Prostate gland (tissue), 2 donors: Measurements from ENCODE around the gene SNX19. TPM values are rescaled to one million over a fixed set of nuclear protein-coding genes. Genes with fewer than 3 reads are reported as not detected.

Experiments
- DNase-seq: peaks from one replicate; pipeline ENCODE4 v3.0.0-alpha.2; 2019; ENCODE audit warnings: low spot score
- H3K27ac ChIP-seq, 2 donors: fragments of 200-600 bp; sonication (generic); 2 replicates each; pipeline ENCODE4 v1.5.1; 2017 to 2019
- H3K27me3 ChIP-seq: fragments of 200-600 bp; sonication (generic); replicated peaks from 2 replicates; pipeline ENCODE4 v1.5.1; 2019; ENCODE audit not compliant: insufficient read depth
- H3K36me3 ChIP-seq, 2 donors: fragments of 200-600 bp; sonication (generic); 1 replicate in 1 of 2; 2 replicates in 1 of 2; pipeline versions ENCODE4 v1.5.1 to v1.8.1; 2017 to 2019
- H3K4me1 ChIP-seq: fragments of 200-600 bp; sonication (generic); replicated peaks from 2 replicates; pipeline ENCODE4 v1.5.1; 2019
- H3K4me3 ChIP-seq, 2 donors: fragments of 200-600 bp; sonication (generic); 2 replicates each; pipeline ENCODE4 v1.5.1; 2017 to 2019
- H3K9me3 ChIP-seq: fragments of 200-600 bp; sonication (generic); 2 replicates; pipeline ENCODE4 v1.5.1; 2017
- POLR2A ChIP-seq: fragments of 450-650 bp; IDR thresholded peaks from one replicate; pipeline ENCODE4 v1.6.1; 2016; ENCODE audit warnings: antibody characterized with exemption, mild to moderate bottlenecking
- POLR2AphosphoS5 ChIP-seq: sonication (generic); formaldehyde crosslinking; IDR thresholded peaks from one replicate; pipeline ENCODE4 v1.6.1; 2017; ENCODE audit warnings: antibody characterized with exemption
- WGBS: methylation state at CpG from one replicate; pipeline ENCODE4 v1.1.5; 2018; 5-methylcytosine and 5-hydroxymethylcytosine counted together
- intact Hi-C: fragments of 100-400 bp; cut with DNase I; formaldehyde crosslinking; loops from one replicate; pipeline ENCODE4 v1.14.2; 2022
- total RNA-seq, 2 donors: library from RNA; depleted of rRNA; stranded (reverse); fragments of >200 nt; gene quantifications; one replicate each; pipeline ENCODE4 v1.1.0, GENCODE V29; 2016
- TF ChIP-seq, protein P1 (sequence below), 4 experiments: fragments of 200-600 bp in 2 of 4; fragments of 450-650 bp in 2 of 4; sonication (generic) in 2 of 4; IDR thresholded peaks; 1 replicate in 3 of 4; 2 replicates in 1 of 4; pipeline ENCODE4 v1.5.1; 2016 to 2019; ENCODE audit warnings: antibody characterized with exemption in 4 of 4, mild to moderate bottlenecking in 2 of 4, moderate library complexity in 2 of 4

The SNX19 gene
- total RNA-seq, 2 donors from 2014 or later = 87.7 to 115 TPM

DNA sequence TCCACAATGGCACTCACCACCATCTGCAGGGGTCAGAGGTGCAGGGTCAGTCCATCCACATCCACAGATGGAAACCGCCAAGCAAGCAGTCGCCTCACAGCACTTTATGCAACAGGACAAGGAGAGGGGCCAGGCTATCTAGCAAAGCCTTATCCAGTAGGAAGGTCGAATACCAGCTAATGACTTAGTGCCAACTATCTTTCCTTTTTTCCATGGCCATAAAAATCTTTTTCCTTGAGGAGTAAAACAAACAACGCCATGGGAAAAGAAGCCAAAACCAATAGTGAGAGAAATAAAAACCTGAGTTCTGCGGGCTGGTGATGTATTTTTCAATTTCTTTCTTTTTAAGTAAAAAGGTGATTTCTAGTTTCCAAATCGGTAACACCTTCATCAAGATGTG lies 8.2 kb downstream of the SNX19 start:
- WGBS = 57% methylated on average over 6 of the region's 6 CpGs
- Histone ChIP-seq H3K27me3 (no peaks in the 10 kb centered on the region), H3K36me3 (peaks cover 0 to 15% of the 10 kb centered on the region in 2 donors), H3K4me3 (no peak overlapping the region), H3K9me3 (no peaks in the 10 kb centered on the region), H3K27ac (no peak overlapping the region), H3K4me1 (no peaks in the 10 kb centered on the region)
- DNase-seq = no peak
- TF ChIP-seq POLR2A (no peak), POLR2AphosphoS5 (no peak)
- TF ChIP-seq, protein P1, sequence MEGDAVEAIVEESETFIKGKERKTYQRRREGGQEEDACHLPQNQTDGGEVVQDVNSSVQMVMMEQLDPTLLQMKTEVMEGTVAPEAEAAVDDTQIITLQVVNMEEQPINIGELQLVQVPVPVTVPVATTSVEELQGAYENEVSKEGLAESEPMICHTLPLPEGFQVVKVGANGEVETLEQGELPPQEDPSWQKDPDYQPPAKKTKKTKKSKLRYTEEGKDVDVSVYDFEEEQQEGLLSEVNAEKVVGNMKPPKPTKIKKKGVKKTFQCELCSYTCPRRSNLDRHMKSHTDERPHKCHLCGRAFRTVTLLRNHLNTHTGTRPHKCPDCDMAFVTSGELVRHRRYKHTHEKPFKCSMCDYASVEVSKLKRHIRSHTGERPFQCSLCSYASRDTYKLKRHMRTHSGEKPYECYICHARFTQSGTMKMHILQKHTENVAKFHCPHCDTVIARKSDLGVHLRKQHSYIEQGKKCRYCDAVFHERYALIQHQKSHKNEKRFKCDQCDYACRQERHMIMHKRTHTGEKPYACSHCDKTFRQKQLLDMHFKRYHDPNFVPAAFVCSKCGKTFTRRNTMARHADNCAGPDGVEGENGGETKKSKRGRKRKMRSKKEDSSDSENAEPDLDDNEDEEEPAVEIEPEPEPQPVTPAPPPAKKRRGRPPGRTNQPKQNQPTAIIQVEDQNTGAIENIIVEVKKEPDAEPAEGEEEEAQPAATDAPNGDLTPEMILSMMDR (IDR thresholded peaks at IDR 0.05) = no peak
- intact Hi-C loops = no loop called here

DNA sequence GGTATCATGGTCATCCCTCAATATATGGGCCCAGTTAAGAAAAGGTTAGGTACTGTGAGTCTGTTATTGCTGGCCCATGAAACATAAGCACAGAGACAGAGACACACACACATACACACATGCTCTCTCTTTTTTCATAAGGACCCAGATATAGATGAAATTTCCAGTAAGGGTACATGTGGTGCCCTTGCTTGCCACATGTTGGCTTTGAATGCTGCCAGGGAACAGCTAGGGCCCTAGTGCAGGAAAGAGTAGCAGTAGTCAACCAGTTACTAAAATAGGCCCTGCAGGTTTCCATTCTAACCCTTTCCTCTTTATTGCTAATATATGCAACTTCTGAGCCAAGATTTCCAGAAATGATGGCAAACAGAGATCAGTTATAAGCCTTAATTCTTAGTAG lies 9.1 kb downstream of the SNX19 start:
- Histone ChIP-seq H3K4me3 (no peak overlapping the region), H3K4me1 (no peaks in the 10 kb centered on the region), H3K36me3 (peaks cover 0 to 15% of the 10 kb centered on the region in 2 donors), H3K9me3 (no peaks in the 10 kb centered on the region), H3K27me3 (no peaks in the 10 kb centered on the region), H3K27ac (no peak overlapping the region)
- intact Hi-C loops = no loop called here
- TF ChIP-seq POLR2A = no peak
- TF ChIP-seq, protein P1 (IDR thresholded peaks at IDR 0.05) = no peak
- TF ChIP-seq POLR2AphosphoS5 = no peak
- no peak for DNase-seq

DNA sequence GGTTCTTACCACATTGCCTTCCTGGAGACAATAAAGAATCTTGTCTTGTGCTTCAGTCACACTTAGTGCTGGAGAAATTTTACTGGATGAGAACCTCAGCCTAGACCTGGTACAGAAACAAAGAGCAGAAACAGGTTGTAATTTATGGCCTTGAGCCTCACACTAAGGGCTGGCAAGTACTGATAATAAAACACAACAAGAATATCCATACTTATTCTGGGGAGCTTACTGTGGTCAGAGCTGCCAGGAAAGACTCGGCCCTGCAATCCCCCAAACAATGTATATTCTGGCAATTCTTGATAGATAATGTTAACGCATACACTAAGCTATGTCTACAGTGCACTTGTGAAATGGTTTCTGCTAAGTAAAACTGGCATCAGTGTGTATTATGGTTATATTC lies 9.7 kb downstream of the SNX19 start:
- no peak overlapping the region for H3K27ac ChIP-seq
- no peak for DNase-seq
- no peaks in the 10 kb centered on the region for H3K9me3 ChIP-seq
- H3K4me1 ChIP-seq = no peaks in the 10 kb centered on the region
- H3K36me3 ChIP-seq = peaks cover 0 to 15% of the 10 kb centered on the region in 2 donors
- intact Hi-C loops = no loop called here
- 90% methylated on average over 2 of the region's 2 CpGs for WGBS
- TF ChIP-seq POLR2AphosphoS5 (no peak), POLR2A (no peak)
- TF ChIP-seq, protein P1 (IDR thresholded peaks at IDR 0.05) = no peak
- H3K4me3 ChIP-seq = no peak overlapping the region
- no peaks in the 10 kb centered on the region for H3K27me3 ChIP-seq

DNA sequence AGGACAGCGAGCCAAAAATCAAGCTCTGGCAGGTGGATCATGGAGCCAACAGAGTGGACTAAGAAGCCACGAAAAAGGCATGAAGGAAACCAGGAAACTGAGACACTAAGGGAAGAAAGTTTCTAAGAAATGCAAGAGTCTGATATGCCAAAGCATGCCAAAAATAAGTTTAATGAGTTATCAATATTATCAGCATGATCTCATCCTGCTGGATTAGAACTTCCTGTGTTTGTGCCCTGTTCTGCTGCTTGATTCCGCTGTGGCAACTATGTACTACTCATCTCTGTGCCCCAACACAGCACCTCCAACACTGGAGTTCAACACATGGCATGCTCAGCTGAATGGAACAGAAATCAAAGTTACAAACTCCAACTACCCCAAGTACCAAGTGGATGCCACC lies 10.8 kb downstream of the SNX19 start:
- TF ChIP-seq, protein P1 (IDR thresholded peaks at IDR 0.05) = no peak
- TF ChIP-seq POLR2AphosphoS5 (no peak), POLR2A (no peak)
- Histone ChIP-seq H3K4me1 (no peaks in the 10 kb centered on the region), H3K27ac (no peak overlapping the region), H3K36me3 (peaks cover 0 to 15% of the 10 kb centered on the region in 2 donors), H3K9me3 (no peaks in the 10 kb centered on the region), H3K4me3 (no peak overlapping the region), H3K27me3 (no peaks in the 10 kb centered on the region)
- DNase-seq = no peak
- intact Hi-C loops = no loop called here
- 90% methylated on average over 3 of the region's 3 CpGs for WGBS

DNA sequence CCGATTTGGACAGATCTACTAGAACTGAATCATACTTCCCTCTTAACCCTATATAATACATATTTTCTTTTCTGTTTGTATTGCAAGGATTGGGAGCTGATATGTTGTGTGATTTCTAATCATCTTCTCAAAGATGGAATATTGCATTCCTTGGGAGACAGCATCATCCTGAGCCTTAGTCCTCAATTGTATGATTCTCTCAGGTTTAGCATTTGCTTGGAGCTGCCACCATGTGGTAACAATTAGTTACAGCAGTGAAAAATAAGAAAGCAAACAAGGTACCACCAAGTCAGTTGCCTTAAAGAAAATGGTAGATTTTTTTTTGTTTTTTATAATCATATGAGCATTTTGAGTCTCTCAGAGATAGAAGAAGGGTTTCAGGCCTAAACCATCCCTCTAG lies 11.9 kb downstream of the SNX19 start:
- TF ChIP-seq POLR2AphosphoS5 (no peak), POLR2A (no peak)
- TF ChIP-seq, protein P1 (IDR thresholded peaks at IDR 0.05) = peak in 2 of 4 experiments; percentile 10 to 27

More for the DNA sequence above, 11.9 kb downstream of the SNX19 start:
- Histone ChIP-seq H3K27me3 (no peaks in the 10 kb centered on the region), H3K27ac (no peak overlapping the region), H3K4me1 (no peaks in the 10 kb centered on the region), H3K36me3 (peaks cover 0 to 15% of the 10 kb centered on the region in 2 donors), H3K4me3 (no peak overlapping the region), H3K9me3 (no peaks in the 10 kb centered on the region)
- DNase-seq = no peak
- intact Hi-C loops = no loop called here
- WGBS = 89% methylated on average over 1 of the region's 1 CpG
